ENCODE data around the gene C3orf33.

The C3orf33 gene

GRCh38 chr3:155782390-155782953, 23.6 kb downstream of the C3orf33 start:
- DNase-seq: no peak

DNA sequence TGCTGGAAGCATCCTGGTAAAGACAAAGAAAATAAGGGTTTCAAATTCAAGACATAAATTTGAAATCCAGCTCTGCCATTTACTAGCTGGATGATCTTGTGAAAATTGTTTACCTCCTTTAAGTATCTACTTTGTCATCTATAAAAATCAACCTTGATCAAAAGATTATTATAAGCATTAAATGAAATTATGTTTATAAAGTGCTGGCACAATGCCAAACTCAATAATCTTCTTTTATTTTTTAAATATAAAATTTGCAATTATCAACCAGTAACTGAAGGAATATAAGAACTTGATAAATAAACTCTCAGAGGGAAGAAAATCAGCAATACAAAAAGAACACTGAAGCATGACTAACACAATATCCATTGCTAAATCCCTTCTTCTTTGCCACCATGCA, 25.8 kb downstream of the C3orf33 start:
- no peak for DNase-seq

DNA sequence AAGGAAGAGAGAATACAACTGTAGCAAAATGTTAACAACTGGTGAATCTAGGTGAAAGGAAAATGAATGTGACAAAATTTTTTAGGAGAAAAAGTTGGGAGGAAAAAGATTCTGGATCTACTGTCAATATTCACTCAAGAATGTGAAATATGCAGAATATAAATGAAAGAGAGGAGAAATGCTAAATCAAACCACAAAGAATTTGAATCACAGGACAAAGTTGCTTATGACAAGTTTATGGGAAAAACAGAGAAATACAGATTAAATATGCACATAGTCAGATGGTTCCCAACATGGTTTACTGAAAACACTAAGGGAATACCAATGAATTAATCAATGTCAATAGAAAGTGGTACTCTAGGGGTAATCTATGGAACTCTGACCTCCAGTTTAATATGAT, 27.6 kb downstream of the C3orf33 start:
- no peak for DNase-seq

DNA sequence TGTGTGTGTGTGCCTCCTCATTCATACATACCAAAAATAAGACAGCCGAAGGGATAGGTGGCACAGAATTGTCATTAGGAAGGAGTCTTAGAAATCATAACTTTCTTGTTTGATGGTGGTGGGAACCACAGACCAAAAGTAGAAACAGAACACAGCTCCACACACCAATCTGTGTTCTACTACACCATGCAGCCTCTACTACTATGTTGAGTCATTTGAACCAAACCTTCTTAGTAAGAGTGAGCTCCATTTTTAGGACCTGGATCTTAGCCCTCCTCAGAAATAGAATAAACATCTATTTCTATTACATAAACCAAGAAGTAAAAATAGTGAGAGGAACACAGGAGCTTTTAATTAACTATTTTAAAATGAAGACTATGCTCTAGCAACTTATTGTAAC, 33.3 kb downstream of the C3orf33 start:
- DNase-seq: no peak

DNA sequence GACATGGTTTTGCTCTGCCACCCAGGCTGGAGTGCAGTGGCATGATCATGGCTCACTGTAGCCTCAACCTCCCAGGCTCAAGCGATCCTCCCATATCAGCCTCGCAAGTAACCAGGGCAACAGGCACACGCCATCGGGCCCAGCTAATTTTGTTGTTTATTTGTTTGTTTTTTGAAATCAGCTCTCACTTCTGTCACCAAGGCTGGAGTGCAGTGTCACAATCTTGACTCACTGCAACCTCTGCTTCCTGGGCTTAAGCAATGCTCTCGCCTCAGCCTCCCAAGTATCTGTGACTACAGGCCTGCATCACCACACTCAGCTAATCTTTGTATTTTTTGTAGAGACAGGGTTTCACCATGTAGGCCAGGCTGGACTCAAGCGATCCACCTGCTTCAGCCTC, 35.0 kb downstream of the C3orf33 start:
- DNase-seq: no peak

DNA sequence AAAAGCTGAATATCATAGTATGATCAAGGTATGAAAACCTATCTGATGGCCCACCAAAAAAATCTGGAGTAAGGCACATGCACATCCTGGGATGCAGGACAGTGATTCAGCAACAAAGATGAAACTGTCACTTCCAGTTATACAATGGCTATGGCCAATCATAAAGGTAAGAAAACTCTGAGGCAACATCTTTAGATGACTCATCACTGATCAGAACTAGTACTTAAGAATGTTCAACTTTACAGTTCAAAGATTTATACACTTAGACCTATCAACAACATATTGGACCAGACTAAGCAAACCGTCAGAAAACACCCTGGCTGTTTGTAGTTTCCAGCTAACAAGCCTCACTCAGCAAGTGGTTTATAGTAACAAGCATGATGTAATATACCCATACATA, 39.9 kb downstream of the C3orf33 start:
- no peak for DNase-seq

- DNase-seq: no peak
Observed at GRCh38 chr3:155763870-155764463, 42.1 kb downstream of the C3orf33 start.

DNA sequence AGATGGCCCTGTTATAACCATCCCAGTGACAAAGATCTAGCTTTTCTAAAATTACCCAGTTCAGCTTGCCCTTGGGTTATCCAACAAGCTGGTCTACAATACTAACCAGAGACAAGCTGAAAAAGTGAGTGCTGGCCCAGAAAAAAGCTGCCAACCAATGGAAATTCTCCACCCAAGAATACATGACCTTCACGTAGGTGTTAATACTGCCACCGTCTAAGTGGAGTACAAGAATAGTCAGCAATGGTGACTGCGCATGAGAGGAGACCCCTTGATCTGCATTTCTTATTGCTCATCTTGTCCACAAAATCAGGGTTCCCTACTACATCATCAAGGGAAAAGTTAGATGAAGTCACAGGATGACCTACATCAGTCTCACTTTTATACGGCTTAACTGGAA, 45.4 kb downstream of the C3orf33 start:
- no peak for DNase-seq

GRCh38 chr3:155757577-155757976, 48.5 kb downstream of the C3orf33 start:
- no peak for DNase-seq

GRCh38 chr3:155753038-155753639, 52.9 kb downstream of the C3orf33 start:
- DNase-seq: peak; percentile 89 to 92

DNA sequence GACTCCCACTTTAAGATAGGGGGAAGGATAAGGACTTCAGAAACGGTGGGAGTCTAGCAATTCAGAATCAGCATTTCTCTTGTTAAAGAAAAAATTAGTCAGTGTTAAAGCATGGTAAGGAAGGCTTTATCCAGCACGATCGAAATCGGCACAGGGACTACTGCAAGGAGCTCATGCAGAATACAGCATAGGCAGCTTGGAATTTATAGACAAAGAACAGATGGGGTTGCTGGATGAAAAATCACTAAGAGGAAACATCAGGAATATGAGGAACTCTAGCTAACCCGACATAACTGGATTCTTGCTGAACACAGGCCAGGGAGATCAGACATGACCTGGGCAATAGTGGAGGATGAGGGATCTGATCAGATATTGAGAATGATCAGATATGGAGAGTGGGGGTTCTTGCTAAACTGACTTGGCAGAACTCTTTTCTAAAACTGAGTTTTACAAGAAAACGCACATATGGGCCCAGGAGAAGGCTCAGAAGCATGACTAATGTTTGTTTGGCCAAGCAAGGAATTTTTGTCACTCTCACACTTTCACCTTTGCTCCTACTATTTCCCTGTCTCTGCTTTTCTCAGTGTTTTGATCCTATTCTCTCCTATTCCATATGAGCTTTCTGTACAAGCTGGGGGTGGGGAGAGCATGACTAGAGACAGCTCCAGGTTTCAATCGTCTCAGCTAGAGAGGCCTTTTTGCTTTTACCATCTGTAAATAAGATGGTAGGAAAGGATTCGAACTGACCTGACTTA, 57.3 kb downstream of the C3orf33 start:
- no peak for DNase-seq

DNA sequence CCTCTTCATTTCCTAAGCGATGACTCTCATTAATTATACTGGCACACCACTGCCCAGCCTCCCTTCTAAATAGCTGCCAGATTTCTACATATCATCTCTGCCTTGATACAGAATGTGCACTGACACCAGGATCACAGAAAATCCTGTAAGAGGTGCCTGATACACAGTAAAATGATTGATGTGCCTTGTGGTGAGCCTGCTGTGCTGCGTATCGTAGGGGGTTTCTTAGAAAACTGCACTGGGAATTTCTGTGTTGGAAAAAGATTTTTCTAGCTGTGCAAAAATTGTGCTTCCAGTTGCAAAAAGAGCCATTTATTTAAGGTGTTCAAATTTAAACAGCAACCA, 58.2 kb downstream of the C3orf33 start:
- DNase-seq: no peak

DNA sequence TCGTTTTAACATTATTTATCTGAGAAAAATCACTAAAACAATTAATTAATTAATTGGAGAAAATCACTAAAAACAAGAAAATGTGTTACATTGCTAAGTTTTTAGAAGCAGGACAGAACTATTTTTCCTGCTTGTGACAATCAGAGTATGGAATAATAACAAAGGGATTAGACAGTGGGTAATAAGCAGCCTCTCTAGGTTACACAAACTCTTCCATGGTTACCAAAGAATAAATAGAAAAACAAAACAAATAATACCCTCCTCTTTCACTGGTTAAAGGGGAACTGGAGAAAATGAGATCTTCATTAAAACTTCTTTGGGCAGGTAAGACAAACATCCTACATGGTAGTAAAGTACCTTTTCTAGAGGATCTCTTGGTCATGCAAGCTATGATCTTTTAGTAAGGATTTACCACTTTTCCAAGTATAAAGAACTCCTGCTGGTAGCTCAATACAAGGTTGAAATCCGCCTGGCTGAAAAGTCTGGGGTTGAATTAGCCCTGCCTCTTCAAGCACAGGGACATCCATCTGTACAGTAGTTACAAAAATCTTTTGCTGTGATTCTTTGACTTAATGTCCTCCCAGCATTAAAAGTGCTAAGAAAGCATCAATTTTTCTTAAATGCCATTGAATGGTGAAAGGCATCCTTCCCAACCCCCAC, 58.7 kb downstream of the C3orf33 start:
- DNase-seq: no peak

DNA sequence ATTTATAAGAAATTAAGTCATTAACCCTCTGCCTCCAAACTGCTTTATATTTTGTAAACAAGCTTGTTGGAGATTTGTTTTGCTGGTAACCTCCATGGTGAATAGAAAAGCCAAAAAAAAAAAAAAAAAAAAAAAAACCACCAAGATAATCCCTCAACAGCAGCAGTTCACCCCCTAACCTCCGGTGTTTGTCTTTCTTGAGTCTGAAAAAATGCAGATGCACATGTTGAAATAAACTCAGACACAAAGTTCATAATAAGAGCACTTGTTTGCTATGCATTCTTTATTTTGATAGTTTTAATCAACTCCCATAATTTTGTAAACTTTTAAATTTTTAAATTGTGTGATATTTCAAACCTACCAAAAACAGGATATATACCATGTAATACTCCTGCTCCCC, 59.4 kb downstream of the C3orf33 start:
- DNase-seq: no peak

- DNase-seq: no peak
Observed at GRCh38 chr3:155745795-155746550, 60.1 kb downstream of the C3orf33 start.

DNA sequence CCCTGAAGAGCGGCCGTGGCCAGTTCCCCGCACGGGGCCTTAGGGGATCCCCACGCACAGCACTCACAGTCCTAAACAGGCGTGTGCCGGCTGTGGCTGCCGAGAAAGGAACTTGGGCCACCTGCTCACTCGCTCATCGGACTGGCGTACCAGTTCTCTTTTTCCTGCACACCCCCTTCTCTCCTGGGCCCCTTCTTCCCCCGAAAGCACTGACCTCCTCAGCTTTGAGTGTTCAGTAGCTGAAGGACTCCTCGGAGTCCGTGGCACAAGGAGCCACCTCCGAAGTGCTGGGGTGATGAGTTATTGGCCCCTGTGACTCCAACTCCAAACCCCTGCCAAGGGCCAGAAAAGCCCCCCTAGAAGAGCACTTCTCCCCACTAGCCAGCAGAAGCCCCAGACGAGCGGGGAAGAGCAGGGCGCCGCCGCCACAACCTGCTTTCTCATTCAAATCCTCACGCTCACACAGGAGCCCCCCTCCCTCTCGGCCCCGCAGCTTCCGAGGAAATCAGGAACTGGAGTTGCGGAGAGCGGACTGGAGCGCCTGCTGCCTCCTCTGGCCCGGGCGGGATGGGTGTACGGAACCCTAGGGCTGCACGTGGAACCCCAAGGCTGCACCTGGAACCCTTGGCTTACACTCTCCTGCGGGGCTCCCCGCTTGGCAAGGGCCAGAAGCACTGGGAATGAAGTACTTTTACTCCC, 61.3 kb downstream of the C3orf33 start, which contains the start of gene PLCH1:
Gene PLCH1, minus strand, starts transcription at position 446 of the 699 bp plus-strand sequence. CDS start 40,847 bp downstream, outside the sequence.
- DNase-seq: peak; percentile 78 to 86

DNA sequence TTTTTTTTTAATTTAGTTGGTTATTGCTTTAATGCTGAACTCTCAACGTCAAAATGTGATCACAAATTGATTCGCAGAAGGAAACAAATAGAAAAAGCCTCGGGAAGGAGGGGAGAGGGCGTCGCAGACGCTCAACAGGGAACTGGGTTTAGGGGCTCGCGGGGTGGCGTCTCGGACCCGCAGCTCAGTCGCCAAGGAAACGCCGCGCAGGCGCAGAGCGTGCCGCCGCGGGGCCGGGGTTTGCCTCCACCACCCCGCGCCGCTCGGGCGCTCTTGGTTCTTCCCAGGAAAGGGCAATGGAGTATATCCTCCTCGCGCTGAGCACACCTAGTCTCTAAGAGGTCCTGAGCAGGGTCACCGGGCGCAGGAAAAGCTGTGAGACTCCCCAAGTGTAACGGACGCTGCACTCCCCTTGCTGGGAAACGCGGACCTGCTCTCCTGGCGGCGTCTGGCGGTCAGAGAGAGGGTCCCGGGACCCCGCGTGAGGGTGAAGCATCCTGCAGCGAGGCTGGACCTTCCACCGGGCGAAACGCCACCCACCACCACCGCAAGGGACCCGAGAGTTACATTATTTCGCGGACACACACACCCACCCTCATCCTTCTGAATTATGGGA, 62.0 kb downstream of the C3orf33 start:
- peak; percentile 19 to 20 for DNase-seq

- no peak for DNase-seq
Observed at GRCh38 chr3:155743606-155744005, 62.5 kb downstream of the C3orf33 start.

- no peak for DNase-seq
Observed at GRCh38 chr3:155742349-155742965, 63.6 kb downstream of the C3orf33 start.

DNA sequence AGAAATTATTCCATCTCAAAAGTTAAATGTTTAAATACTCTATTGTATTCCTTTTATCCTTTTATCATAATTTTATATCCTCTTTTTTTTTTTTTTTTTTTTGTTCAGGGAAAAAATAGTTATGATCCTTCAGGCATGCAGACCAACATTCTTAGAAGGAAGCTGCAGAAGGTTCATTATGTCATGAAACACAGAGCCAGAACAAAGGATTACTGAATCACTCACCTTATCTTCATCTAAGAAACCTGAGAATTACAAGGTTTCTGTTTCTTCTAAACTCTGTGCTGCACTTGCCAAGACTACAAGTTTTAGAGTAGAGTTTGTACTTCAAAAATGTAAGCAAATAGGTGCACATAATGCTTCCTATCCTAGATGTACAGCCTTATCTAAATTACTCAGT, 64.5 kb downstream of the C3orf33 start:
- no peak for DNase-seq

GRCh38 chr3:155741101-155741500, 65.0 kb downstream of the C3orf33 start:
- no peak for DNase-seq

All from AML-193 (cell line).